UCSD-AML1 (cell line): ENCODE results near the gene INPP5J.

Experiments used
- DNase-seq: peaks from one replicate; lab custom pipeline; 2025; ENCODE audit not compliant: unreplicated experiment; lab: John Stamatoyannopoulos, UW

The INPP5J gene

GRCh38 chr22:31125521-31126117 lies 2.9 kb downstream of the INPP5J start:
- no peak for DNase-seq

GRCh38 chr22:31126128-31126868 lies 3.5 kb downstream of the INPP5J start:
- no peak for DNase-seq

- no peak for DNase-seq
These were observed 4.1 kb downstream of the INPP5J start for GRCh38 chr22:31126869-31127175.

GRCh38 chr22:31127181-31127772 lies 4.5 kb downstream of the INPP5J start:
- no peak for DNase-seq

- no peak for DNase-seq
These were observed 5.4 kb downstream of the INPP5J start for GRCh38 chr22:31128156-31128555.

- no peak for DNase-seq
These were observed 8.1 kb downstream of the INPP5J start for GRCh38 chr22:31130873-31131272.

- no peak for DNase-seq
These were observed 11.1 kb downstream of the INPP5J start for GRCh38 chr22:31133911-31134310.

- DNase-seq: no peak
These were observed 11.9 kb downstream of the INPP5J start for GRCh38 chr22:31134688-31135087.

GRCh38 chr22:31135706-31136105 lies 12.9 kb downstream of the INPP5J start:
- DNase-seq: no peak

GRCh38 chr22:31136155-31136554 lies 13.4 kb downstream of the INPP5J start:
- DNase-seq: no peak

GRCh38 chr22:31136711-31137110 lies 13.9 kb downstream of the INPP5J start:
- DNase-seq: no peak

- DNase-seq: no peak
These were observed 15.0 kb downstream of the INPP5J start for GRCh38 chr22:31137721-31138120.

GRCh38 chr22:31138126-31138525 lies 15.4 kb downstream of the INPP5J start:
- DNase-seq: no peak

GRCh38 chr22:31139066-31139465 lies 16.3 kb downstream of the INPP5J start:
- DNase-seq: no peak

GRCh38 chr22:31139866-31140716 lies 17.3 kb downstream of the INPP5J start, which contains the start of gene PLA2G3:
Gene PLA2G3 (minus strand): TSS chr22:31140508. CDS start chr22:31140354, 154 bp downstream.
- no peak for DNase-seq

- no peak for DNase-seq
These were observed 18.0 kb downstream of the INPP5J start for GRCh38 chr22:31140746-31141145.

- no peak for DNase-seq
These were observed 18.8 kb downstream of the INPP5J start for GRCh38 chr22:31141551-31141950.

GRCh38 chr22:31142285-31142684 lies 19.5 kb downstream of the INPP5J start:
- DNase-seq: no peak

GRCh38 chr22:31143038-31143437 lies 20.3 kb downstream of the INPP5J start:
- DNase-seq: no peak

- no peak for DNase-seq
These were observed 20.8 kb downstream of the INPP5J start for GRCh38 chr22:31143537-31143936.

- no peak for DNase-seq
These were observed 21.5 kb downstream of the INPP5J start for GRCh38 chr22:31144223-31144622.

- no peak for DNase-seq
These were observed 25.7 kb downstream of the INPP5J start for GRCh38 chr22:31148488-31148887.
